ENCODE data around the gene PDXK. TPM values are rescaled to one million over a fixed set of nuclear protein-coding genes. Genes with fewer than 3 reads are reported as not detected.

PDXK gene
- total and polyA plus RNA-seq, 2 of the 13 experiments (the other 11 are each of a cell fraction or from before 2014, with no cell fraction given), result 114 to 184 TPM

- TF ChIP-seq NFYB (CRISPR knock-in tag; IDR thresholded peaks at IDR 0.05), result no peak
- no peak for TF ChIP-seq HIC2 (CRISPR knock-in tag; IDR thresholded peaks at IDR 0.05; ENCODE audit: low read depth)
- no peak for TF ChIP-seq PLSCR1 (CRISPR knock-in tag; IDR thresholded peaks at IDR 0.05; ENCODE audit: borderline replicate concordance)
- peak; percentile 40 for TF ChIP-seq ZNF883 (CRISPR knock-in tag; IDR thresholded peaks at IDR 0.05; ENCODE audit: not compliant biosample characterization)
- no peak for TF ChIP-seq ZNF550 (CRISPR knock-in tag; IDR thresholded peaks at IDR 0.05; ENCODE audit: borderline replicate concordance)
- no peak for TF ChIP-seq NFKBIZ (CRISPR knock-in tag; IDR thresholded peaks at IDR 0.05)
- no peak for TF ChIP-seq ZNF468 (CRISPR knock-in tag; IDR thresholded peaks at IDR 0.05)
- TF ChIP-seq ZNF512 (CRISPR knock-in tag; IDR thresholded peaks at IDR 0.05), result no peak
- TF ChIP-seq ZNF24 (IDR thresholded peaks at IDR 0.05), result no peak
- no peak for TF ChIP-seq ZHX2 (IDR thresholded peaks at IDR 0.05; ENCODE audit: low read depth)
- TF ChIP-seq ZHX2 (CRISPR knock-in tag; IDR thresholded peaks at IDR 0.05; ENCODE audit: borderline replicate concordance), result no peak
- TF ChIP-seq RELA (CRISPR knock-in tag; IDR thresholded peaks at IDR 0.05), result no peak
- TF ChIP-seq ZNF496 (CRISPR knock-in tag; IDR thresholded peaks at IDR 0.05; ENCODE audit: insufficient replicate concordance), result no peak
- no peak for TF ChIP-seq ZMAT3 (CRISPR knock-in tag; conservative IDR thresholded peaks at IDR 0.05)
- TF ChIP-seq ZNF44 (CRISPR knock-in tag; IDR thresholded peaks at IDR 0.05), result no peak
- no peak for TF ChIP-seq ATF5 (CRISPR knock-in tag; IDR thresholded peaks at IDR 0.05; ENCODE audit: low read depth)
- no peak for TF ChIP-seq ZNF30 (CRISPR knock-in tag; IDR thresholded peaks at IDR 0.05)
- no peak for TF ChIP-seq RAD21 (CRISPR knock-in tag; IDR thresholded peaks at IDR 0.05)
Observed at GRCh38 chr21:43766734-43767497, 48.0 kb downstream of the PDXK start (continued).

Measured in HepG2 (cell line).